ENCODE results near the gene BTBD1. TPM values are rescaled to one million over a fixed set of nuclear protein-coding genes. Genes with fewer than 3 reads are reported as not detected.

BTBD1 gene
- total RNA-seq, 2 experiments from 2014 or later: 92.6 to 99.5 TPM

DNA sequence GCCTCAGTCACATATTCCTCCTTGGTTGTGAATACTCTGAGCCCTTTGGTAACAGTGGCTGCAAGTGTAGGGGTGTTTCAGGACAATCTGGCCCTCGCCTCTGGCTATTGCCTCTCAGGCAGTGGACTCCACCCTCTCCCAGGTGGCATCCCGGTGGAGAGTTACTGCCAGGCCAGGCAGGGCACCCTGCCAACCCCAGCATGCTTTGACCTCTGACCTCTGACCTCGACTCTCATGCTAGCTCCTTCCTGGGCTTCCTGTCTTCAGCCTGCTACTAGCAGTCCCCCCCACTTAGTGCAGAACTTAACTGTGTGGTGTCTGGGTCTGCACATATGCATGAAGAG, 45.9 kb upstream of the BTBD1 start:
- Histone ChIP-seq H3K4me1 (ENCODE audit: insufficient read depth, low read length, poor library complexity, severe bottlenecking) (peaks cover 17% of the 10 kb centered on the region), H3K79me2 (ENCODE audit: insufficient read depth, low read depth, low read length) (no peaks in the 10 kb centered on the region), H3K9me3 (ENCODE audit: low read length) (no peaks in the 10 kb centered on the region), H2AFZ (ENCODE audit: low read length) (no peak overlapping the region), H4K20me1 (ENCODE audit: insufficient read depth, low read length) (no peaks in the 10 kb centered on the region), H3K4me3 (ENCODE audit: low read depth, low read length, poor library complexity, severe bottlenecking) (no peak overlapping the region), H3K27ac (ENCODE audit: low read depth, low read length, poor library complexity, severe bottlenecking) (no peak overlapping the region), H3K4me2 (ENCODE audit: low read length) (no peak overlapping the region), H3K36me3 (ENCODE audit: insufficient read depth, low read length) (peaks cover 27% of the 10 kb centered on the region), H3K9me2 (ENCODE audit: insufficient read depth, low read length) (no peaks in the 10 kb centered on the region)
- ChIA-PET POLR2A (interaction anchor here (1.6 kb wide), 1 partner anchor 10 kb away, joined by 3 read pairs; no protein-coding TSS in a partner anchor), CTCF (ENCODE audit: unreplicated experiment) (no interaction called here)
- no peak for DNase-seq (ENCODE audit: low spot score)
- intact Hi-C loops (cut with micrococcal nuclease; ENCODE audit: unreplicated experiment): no loop called here
- TF ChIP-seq EZH2phosphoT487 (IDR thresholded peaks at IDR 0.05; ENCODE audit: borderline replicate concordance, low read depth, low read length): no peak
- TF ChIP-seq CTCF (conservative IDR thresholded peaks at IDR 0.05; ENCODE audit: low read length): no peak
- BruUV-seq (replicated peaks): no TSS peak

GRCh38 chr15:83112233-83112955, 45.3 kb upstream of the BTBD1 start:
- intact Hi-C loops (cut with micrococcal nuclease; ENCODE audit: unreplicated experiment): no loop called here
- H4K20me1 ChIP-seq (ENCODE audit: insufficient read depth, low read length): no peaks in the 10 kb centered on the region
- ChIA-PET POLR2A (interaction anchor here (1.6 kb wide), 1 partner anchor 11 kb away, joined by 3 read pairs; no protein-coding TSS in a partner anchor), CTCF (ENCODE audit: unreplicated experiment) (no interaction called here)
- no peak overlapping the region for H3K4me2 ChIP-seq (ENCODE audit: low read length)
- no peaks in the 10 kb centered on the region for H3K9me3 ChIP-seq (ENCODE audit: low read length)
- no peak overlapping the region for H2AFZ ChIP-seq (ENCODE audit: low read length)
- peaks cover 17% of the 10 kb centered on the region for H3K4me1 ChIP-seq (ENCODE audit: insufficient read depth, low read length, poor library complexity, severe bottlenecking)
- TF ChIP-seq CTCF (conservative IDR thresholded peaks at IDR 0.05; ENCODE audit: low read length) (no peak), EZH2phosphoT487 (IDR thresholded peaks at IDR 0.05; ENCODE audit: borderline replicate concordance, low read depth, low read length) (no peak)
- H3K36me3 ChIP-seq (ENCODE audit: insufficient read depth, low read length): peaks cover 27% of the 10 kb centered on the region
- no peak overlapping the region for H3K27ac ChIP-seq (ENCODE audit: low read depth, low read length, poor library complexity, severe bottlenecking)
- no TSS peak for BruUV-seq (replicated peaks)
- H3K79me2 ChIP-seq (ENCODE audit: insufficient read depth, low read depth, low read length): no peaks in the 10 kb centered on the region
- DNase-seq (ENCODE audit: low spot score): no peak
- H3K4me3 ChIP-seq (ENCODE audit: low read depth, low read length, poor library complexity, severe bottlenecking): no peak overlapping the region
- no peaks in the 10 kb centered on the region for H3K9me2 ChIP-seq (ENCODE audit: insufficient read depth, low read length)

GRCh38 chr15:83111149-83111548, 44.1 kb upstream of the BTBD1 start:
- no TSS peak for BruUV-seq (replicated peaks)
- no peak overlapping the region for H3K27ac ChIP-seq (ENCODE audit: low read depth, low read length, poor library complexity, severe bottlenecking)
- H3K4me1 ChIP-seq (ENCODE audit: insufficient read depth, low read length, poor library complexity, severe bottlenecking): peaks cover 23% of the 10 kb centered on the region

More at GRCh38 chr15:83111149-83111548, 44.1 kb upstream of the BTBD1 start:
- Histone ChIP-seq H3K36me3 (ENCODE audit: insufficient read depth, low read length) (peaks cover 21% of the 10 kb centered on the region), H4K20me1 (ENCODE audit: insufficient read depth, low read length) (no peaks in the 10 kb centered on the region), H3K9me3 (ENCODE audit: low read length) (no peaks in the 10 kb centered on the region), H3K4me3 (ENCODE audit: low read depth, low read length, poor library complexity, severe bottlenecking) (no peak overlapping the region), H3K79me2 (ENCODE audit: insufficient read depth, low read depth, low read length) (no peaks in the 10 kb centered on the region), H2AFZ (ENCODE audit: low read length) (no peak overlapping the region), H3K4me2 (ENCODE audit: low read length) (no peak overlapping the region), H3K9me2 (ENCODE audit: insufficient read depth, low read length) (no peaks in the 10 kb centered on the region)
- DNase-seq (ENCODE audit: low spot score): no peak
- TF ChIP-seq CTCF (conservative IDR thresholded peaks at IDR 0.05; ENCODE audit: low read length): no peak
- ChIA-PET POLR2A (no interaction called here), CTCF (ENCODE audit: unreplicated experiment) (no interaction called here)
- intact Hi-C loops (cut with micrococcal nuclease; ENCODE audit: unreplicated experiment): no loop called here

Measured in OCI-LY7 (cell line).